Omental fat pad (tissue), 4 donors: ENCODE data around the gene HTR2A. TPM values are rescaled to one million over a fixed set of nuclear protein-coding genes. Genes with fewer than 3 reads are reported as not detected.

Source experiments
- ATAC-seq: fragments of 150-250 bp; one replicate; pipeline ENCODE4 v1.9.1; 2016; ENCODE audit warnings: mild to moderate bottlenecking, moderate library complexity; ENCODE audit not compliant: low FRiP score
- DNase-seq: peaks from one replicate; pipeline ENCODE4 v3.0.0-alpha.2; 2019; ENCODE audit warnings: low spot score
- CTCF ChIP-seq, 3 donors: fragments of 450-650 bp; IDR thresholded peaks; one replicate each; pipeline ENCODE4 v1.5.1; 2016 to 2017; ENCODE audit warnings: antibody characterized with exemption in 3 of 3, mild to moderate bottlenecking in 3 of 3, moderate library complexity in 2 of 3
- total RNA-seq, 4 donors: library from RNA; depleted of rRNA; stranded (reverse); fragments of >200 nt; gene quantifications; one replicate each; pipeline ENCODE4 v1.1.0, GENCODE V29; 2016

HTR2A gene
- 1 to 10 TPM in 1 of 4 donors, under 1 TPM in 3; 0.16 to 1.2 (median 0.55) TPM for total RNA-seq

GRCh38 chr13:46896341-46897137 is at the start of gene HTR2A:
Gene HTR2A (minus strand): TSS chr13:46897053. CDS start chr13:46895906, 1,147 bp downstream.
- TF ChIP-seq CTCF (IDR thresholded peaks at IDR 0.05), result no peak
- no peak for DNase-seq
- ATAC-seq, result peak; percentile 39

DNA sequence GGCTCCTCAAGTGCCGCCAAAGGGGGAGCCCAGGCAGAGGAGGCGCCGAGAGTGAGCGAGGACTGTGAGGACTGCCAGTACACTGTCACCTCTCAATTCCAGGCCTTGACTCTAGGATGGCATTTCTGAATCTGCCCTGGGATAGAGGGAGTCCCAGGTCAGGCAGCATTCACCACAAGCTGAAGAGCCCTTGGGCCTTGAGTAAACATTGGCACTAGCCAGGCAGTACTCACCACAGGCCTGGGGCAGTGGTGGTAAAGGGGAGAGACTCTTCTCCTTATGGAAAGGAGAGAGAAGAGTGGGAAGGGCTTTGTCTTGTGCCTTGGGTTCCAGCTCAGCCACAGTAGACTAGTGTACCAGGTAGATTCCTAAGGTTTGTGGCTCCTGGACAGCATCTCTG is 39.7 kb upstream of the HTR2A start:
- TF ChIP-seq CTCF (IDR thresholded peaks at IDR 0.05), result no peak
- DNase-seq (no peak), ATAC-seq (no peak)

DNA sequence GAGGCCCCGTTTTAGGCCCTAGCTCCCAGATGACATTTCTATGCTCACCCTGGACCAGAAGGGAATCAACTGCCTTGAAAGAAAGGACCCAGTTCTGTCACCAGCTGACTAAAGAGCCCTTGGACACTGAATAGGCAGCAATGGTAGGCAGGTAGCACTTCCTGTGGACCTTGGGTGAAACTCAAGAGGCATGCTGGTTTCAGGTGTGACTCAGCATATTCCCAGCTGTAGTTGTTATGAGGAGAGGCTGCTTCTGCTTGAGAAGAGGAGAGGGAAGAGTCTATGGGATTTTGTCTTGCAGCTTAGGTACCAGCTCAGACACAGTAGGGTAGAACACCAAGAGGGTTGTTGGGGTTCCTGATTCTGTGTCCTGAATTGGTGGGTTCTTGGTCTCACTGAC is 37.9 kb upstream of the HTR2A start:
- DNase-seq (no peak), ATAC-seq (no peak)
- TF ChIP-seq CTCF (IDR thresholded peaks at IDR 0.05), result no peak

GRCh38 chr13:46926916-46927590 is 30.2 kb upstream of the HTR2A start:
- DNase-seq (no peak), ATAC-seq (peak; percentile 41)
- no peak for TF ChIP-seq CTCF (IDR thresholded peaks at IDR 0.05)

- DNase-seq (no peak), ATAC-seq (no peak)
Measured at GRCh38 chr13:46925486-46925885, 28.6 kb upstream of the HTR2A start.

DNA sequence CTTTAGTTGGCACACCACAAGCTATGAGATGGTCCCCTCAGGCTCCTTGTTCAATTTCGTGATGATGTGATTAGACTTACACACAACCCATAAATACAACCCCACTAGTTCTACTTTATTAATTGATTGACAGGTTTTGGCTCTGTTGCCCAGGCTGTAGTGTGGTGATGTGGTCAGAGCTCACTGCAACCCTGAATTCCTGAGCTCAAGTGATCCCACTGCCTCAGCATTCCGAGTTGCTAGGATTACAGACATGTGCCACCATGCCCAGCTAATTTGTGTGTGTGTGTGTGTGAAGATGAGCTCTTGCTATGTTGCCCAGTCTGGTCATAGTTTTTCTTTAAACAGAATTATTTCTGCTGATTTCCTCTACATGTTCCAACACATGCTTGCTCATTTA is 17.5 kb upstream of the HTR2A start:
- no peak for TF ChIP-seq CTCF (IDR thresholded peaks at IDR 0.05)
- DNase-seq, result no peak
- ATAC-seq, result no peak

More at GRCh38 chr13:46925486-46925885, 28.6 kb upstream of the HTR2A start:
- TF ChIP-seq CTCF (IDR thresholded peaks at IDR 0.05), result no peak
